Parathyroid adenoma (tissue), 2 donors: ENCODE results near the gene TVP23C.

Experiments
- H2AFZ ChIP-seq: fragments of 300-600 bp; sonication (generic); one replicate; pipeline ENCODE4 v1.7.0; 2017; ENCODE audit warnings: antibody characterized with exemption, mild to moderate bottlenecking
- H3K27ac ChIP-seq: fragments of 300-600 bp; sonication (generic); one replicate; pipeline ENCODE4 v1.7.0; 2017
- H3K27me3 ChIP-seq: fragments of 300-600 bp; sonication (generic); one replicate; pipeline ENCODE4 v1.7.0; 2017; ENCODE audit warnings: low read length; ENCODE audit not compliant: control insufficient read depth, insufficient read depth
- H3K36me3 ChIP-seq: fragments of 300-600 bp; sonication (generic); one replicate; pipeline ENCODE4 v1.7.0; 2017; ENCODE audit warnings: low read length; ENCODE audit not compliant: control insufficient read depth, insufficient read depth
- H3K4me1 ChIP-seq: fragments of 300-600 bp; sonication (generic); one replicate; pipeline ENCODE4 v1.7.0; 2017; ENCODE audit warnings: control low read depth
- H3K4me2 ChIP-seq: fragments of 300-600 bp; sonication (generic); one replicate; pipeline ENCODE4 v1.7.0; 2017; ENCODE audit warnings: low read length
- H3K4me3 ChIP-seq: fragments of 300-600 bp; sonication (generic); one replicate; pipeline ENCODE4 v1.7.0; 2017; ENCODE audit warnings: low read depth, low read length
- H3K79me2 ChIP-seq: fragments of 300-600 bp; sonication (generic); one replicate; pipeline ENCODE4 v1.7.0; 2017; ENCODE audit warnings: control low read depth
- H3K9ac ChIP-seq: fragments of 300-600 bp; sonication (generic); one replicate; pipeline ENCODE4 v1.7.0; 2017; ENCODE audit warnings: mild to moderate bottlenecking
- H3K9me3 ChIP-seq: fragments of 300-600 bp; sonication (generic); one replicate; pipeline ENCODE4 v1.7.0; 2017; ENCODE audit warnings: low read length; ENCODE audit not compliant: control insufficient read depth
- CTCF ChIP-seq: fragments of 300-600 bp; sonication (generic); IDR thresholded peaks from one replicate; pipeline ENCODE4 v1.7.0; 2017; ENCODE audit warnings: antibody characterized with exemption, mild to moderate bottlenecking
- donor health status: primary hyperparathyroidism.

Gene TVP23C

DNA sequence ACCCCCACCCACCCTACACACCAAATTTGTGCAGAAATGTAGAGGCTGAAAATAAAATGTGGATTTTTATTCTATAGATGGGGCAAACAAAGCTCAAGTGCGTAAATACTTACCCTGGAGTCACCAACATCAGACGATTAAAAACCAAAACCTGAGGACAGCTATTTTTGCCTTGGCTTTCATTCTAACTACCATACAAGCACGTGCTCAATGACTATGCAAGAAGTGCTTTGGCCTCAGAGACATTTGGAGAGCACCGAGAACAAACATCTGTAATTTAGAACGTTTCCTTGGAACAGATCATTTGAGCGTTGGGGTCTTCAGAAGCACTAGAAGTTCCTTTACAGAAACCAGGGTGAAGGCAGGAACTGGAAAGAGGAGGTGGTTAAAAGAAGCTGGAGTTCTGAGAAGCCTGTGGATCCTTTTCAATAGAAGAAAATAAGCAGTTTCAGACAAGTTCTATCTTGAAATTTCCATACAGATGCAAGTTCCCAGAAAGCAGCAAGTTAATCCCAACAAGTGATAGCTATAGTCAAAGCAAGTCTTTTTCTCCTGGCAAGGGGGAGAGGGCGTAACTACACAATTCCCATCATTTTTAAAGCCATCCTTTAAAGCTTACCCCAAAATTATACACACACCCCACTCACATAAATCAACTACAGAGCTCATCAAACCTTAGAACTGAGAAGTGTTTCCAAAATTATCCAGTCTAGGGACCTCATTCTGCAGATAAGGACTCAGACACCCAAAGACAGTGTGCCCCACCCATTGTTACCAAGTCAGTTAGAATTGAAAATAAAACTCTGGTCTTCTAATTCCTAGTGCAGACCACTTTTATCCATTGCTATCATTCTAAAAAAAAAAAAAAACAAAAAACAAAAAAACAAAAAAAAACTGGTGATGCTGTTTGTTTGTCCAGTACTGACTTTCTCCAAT lies 66.3 kb downstream of the TVP23C start:
- Histone ChIP-seq H3K79me2 (no peaks in the 10 kb centered on the region), H3K9ac (no peak overlapping the region), H3K4me1 (no peaks in the 10 kb centered on the region), H3K4me3 (no peak overlapping the region), H3K9me3 (no peaks in the 10 kb centered on the region), H3K36me3 (no peaks in the 10 kb centered on the region), H2AFZ (no peak overlapping the region), H3K27me3 (no peaks in the 10 kb centered on the region), H3K27ac (no peak overlapping the region), H3K4me2 (no peak overlapping the region)
- TF ChIP-seq CTCF: no peak

- H3K27me3 ChIP-seq: no peaks in the 10 kb centered on the region
- no peak overlapping the region for H3K4me3 ChIP-seq
- no peaks in the 10 kb centered on the region for H3K36me3 ChIP-seq
- no peak overlapping the region for H3K27ac ChIP-seq
- H2AFZ ChIP-seq: no peak overlapping the region
- H3K4me1 ChIP-seq: no peaks in the 10 kb centered on the region
- H3K9me3 ChIP-seq: no peaks in the 10 kb centered on the region
- no peak overlapping the region for H3K9ac ChIP-seq
- H3K79me2 ChIP-seq: no peaks in the 10 kb centered on the region
- TF ChIP-seq CTCF: no peak
- H3K4me2 ChIP-seq: no peak overlapping the region
Measured at GRCh38 chr17:15494821-15495220, 68.5 kb downstream of the TVP23C start.

- H3K79me2 ChIP-seq: no peaks in the 10 kb centered on the region
- TF ChIP-seq CTCF: no peak
- no peaks in the 10 kb centered on the region for H3K4me1 ChIP-seq
- H3K27ac ChIP-seq: no peak overlapping the region
- no peak overlapping the region for H3K4me2 ChIP-seq
- H3K36me3 ChIP-seq: no peaks in the 10 kb centered on the region
- no peaks in the 10 kb centered on the region for H3K27me3 ChIP-seq
- no peak overlapping the region for H3K9ac ChIP-seq
- H3K4me3 ChIP-seq: no peak overlapping the region
- H2AFZ ChIP-seq: no peak overlapping the region
- no peaks in the 10 kb centered on the region for H3K9me3 ChIP-seq
Measured at GRCh38 chr17:15493693-15494035, 69.6 kb downstream of the TVP23C start.

GRCh38 chr17:15492791-15493692 lies 70.2 kb downstream of the TVP23C start:
- no peaks in the 10 kb centered on the region for H3K27me3 ChIP-seq
- no peaks in the 10 kb centered on the region for H3K36me3 ChIP-seq
- no peak overlapping the region for H3K4me3 ChIP-seq
- no peak for TF ChIP-seq CTCF
- H3K4me2 ChIP-seq: no peak overlapping the region
- H3K9ac ChIP-seq: no peak overlapping the region
- H3K27ac ChIP-seq: no peak overlapping the region
- no peaks in the 10 kb centered on the region for H3K79me2 ChIP-seq
- no peaks in the 10 kb centered on the region for H3K4me1 ChIP-seq
- H2AFZ ChIP-seq: no peak overlapping the region
- no peaks in the 10 kb centered on the region for H3K9me3 ChIP-seq
